Neutrophil (primary cell): ENCODE data around the gene BBX.

Source experiments
- H3K27ac ChIP-seq: fragments of 200-600 bp; sonication (generic); 2 replicates; pipeline ENCODE4 v1.5.1; 2016; ENCODE audit warnings: mild to moderate bottlenecking, moderate library complexity
- H3K27me3 ChIP-seq: fragments of 200-600 bp; sonication (generic); 2 replicates; pipeline ENCODE4 v1.6.0; 2016; ENCODE audit warnings: mild to moderate bottlenecking
- H3K36me3 ChIP-seq: fragments of 200-600 bp; sonication (generic); 2 replicates; pipeline ENCODE4 v1.5.1; 2017
- H3K4me1 ChIP-seq, 2 experiments: fragments of 200-600 bp in 1 of 2; sonication (generic) in 1 of 2; 1 replicate in 1 of 2; 2 replicates in 1 of 2; pipeline versions ENCODE4 v1.5.1 to v1.6.1; 2013 to 2016; ENCODE audit warnings: low read depth in 1 of 2, low read length in 1 of 2, mild to moderate bottlenecking in 1 of 2, moderate library complexity in 1 of 2; ENCODE audit not compliant: control insufficient read depth in 1 of 2, insufficient read depth in 1 of 2
- H3K4me3 ChIP-seq, 2 experiments: fragments of 200-600 bp in 1 of 2; sonication (generic) in 1 of 2; 1 replicate in 1 of 2; 2 replicates in 1 of 2; pipeline ENCODE4 v1.5.1; 2013 to 2016; ENCODE audit warnings: low read depth in 1 of 2, low read length in 1 of 2, mild to moderate bottlenecking in 1 of 2, moderate library complexity in 1 of 2
- H3K9me3 ChIP-seq: fragments of 200-600 bp; sonication (generic); 2 replicates; pipeline ENCODE4 v1.5.1; 2016
- CTCF ChIP-seq: fragments of 200-600 bp; sonication (generic); IDR thresholded peaks from 2 replicates; pipeline ENCODE4 v1.5.1; 2016; ENCODE audit warnings: antibody characterized with exemption

The BBX gene

GRCh38 chr3:107496855-107497254 lies 25.9 kb upstream of the BBX start:
- Histone ChIP-seq H3K27ac (no peak overlapping the region), H3K9me3 (no peaks in the 10 kb centered on the region), H3K4me3 (no peak overlapping the region), H3K27me3 (no peaks in the 10 kb centered on the region), H3K36me3 (no peaks in the 10 kb centered on the region), H3K4me1 (no peaks in the 10 kb centered on the region)
- no peak for TF ChIP-seq CTCF

GRCh38 chr3:107498646-107499045 lies 24.1 kb upstream of the BBX start:
- no peak overlapping the region for H3K27ac ChIP-seq
- TF ChIP-seq CTCF, result no peak
- no peaks in the 10 kb centered on the region for H3K9me3 ChIP-seq
- H3K4me1 ChIP-seq, result no peaks in the 10 kb centered on the region
- H3K4me3 ChIP-seq, result no peak overlapping the region
- no peaks in the 10 kb centered on the region for H3K36me3 ChIP-seq
- no peaks in the 10 kb centered on the region for H3K27me3 ChIP-seq

GRCh38 chr3:107506458-107506857 lies 16.3 kb upstream of the BBX start:
- no peak for TF ChIP-seq CTCF

GRCh38 chr3:107508331-107508730 lies 14.4 kb upstream of the BBX start:
- H3K27me3 ChIP-seq, result no peaks in the 10 kb centered on the region
- no peak overlapping the region for H3K4me3 ChIP-seq
- TF ChIP-seq CTCF, result no peak
- no peaks in the 10 kb centered on the region for H3K36me3 ChIP-seq
- no peaks in the 10 kb centered on the region for H3K4me1 ChIP-seq
- H3K9me3 ChIP-seq, result no peaks in the 10 kb centered on the region
- no peak overlapping the region for H3K27ac ChIP-seq

More at GRCh38 chr3:107506458-107506857, 16.3 kb upstream of the BBX start:
- H3K27ac ChIP-seq, result no peak overlapping the region
- no peaks in the 10 kb centered on the region for H3K36me3 ChIP-seq
- no peaks in the 10 kb centered on the region for H3K27me3 ChIP-seq
- H3K4me3 ChIP-seq, result no peak overlapping the region
- H3K4me1 ChIP-seq, result no peaks in the 10 kb centered on the region
- no peaks in the 10 kb centered on the region for H3K9me3 ChIP-seq

GRCh38 chr3:107512108-107512507 lies 10.7 kb upstream of the BBX start:
- no peaks in the 10 kb centered on the region for H3K27me3 ChIP-seq
- H3K4me3 ChIP-seq, result no peak overlapping the region
- H3K27ac ChIP-seq, result no peak overlapping the region
- no peaks in the 10 kb centered on the region for H3K36me3 ChIP-seq
- no peak for TF ChIP-seq CTCF
- no peaks in the 10 kb centered on the region for H3K9me3 ChIP-seq
- H3K4me1 ChIP-seq, result no peaks in the 10 kb centered on the region

- no peaks in the 10 kb centered on the region for H3K9me3 ChIP-seq
- H3K4me1 ChIP-seq, result no peaks in the 10 kb centered on the region
- no peaks in the 10 kb centered on the region for H3K36me3 ChIP-seq
- no peak overlapping the region for H3K4me3 ChIP-seq
- H3K27me3 ChIP-seq, result no peaks in the 10 kb centered on the region
- no peak overlapping the region for H3K27ac ChIP-seq
- no peak for TF ChIP-seq CTCF
Observed at GRCh38 chr3:107514453-107514852, 8.3 kb upstream of the BBX start.
